Stimulated activated CD4-positive, alpha-beta T cell treated with anti-CD3 and anti-CD28 coated beads, Interleukin-1b, Interleukin-23, amount 100 ng/mL, for 1 hour (primary cell): ENCODE measurements around the gene LRRC59.
A peak's percentile ranks its signal among the peaks of the same experiment; 100 is the strongest.

Experiments
- DNase-seq, 2 donors: peaks; one replicate each; pipeline ENCODE4 v3.0.0-alpha.2; 2020; ENCODE audit warnings: low read depth in 2 of 2

The LRRC59 gene

DNA sequence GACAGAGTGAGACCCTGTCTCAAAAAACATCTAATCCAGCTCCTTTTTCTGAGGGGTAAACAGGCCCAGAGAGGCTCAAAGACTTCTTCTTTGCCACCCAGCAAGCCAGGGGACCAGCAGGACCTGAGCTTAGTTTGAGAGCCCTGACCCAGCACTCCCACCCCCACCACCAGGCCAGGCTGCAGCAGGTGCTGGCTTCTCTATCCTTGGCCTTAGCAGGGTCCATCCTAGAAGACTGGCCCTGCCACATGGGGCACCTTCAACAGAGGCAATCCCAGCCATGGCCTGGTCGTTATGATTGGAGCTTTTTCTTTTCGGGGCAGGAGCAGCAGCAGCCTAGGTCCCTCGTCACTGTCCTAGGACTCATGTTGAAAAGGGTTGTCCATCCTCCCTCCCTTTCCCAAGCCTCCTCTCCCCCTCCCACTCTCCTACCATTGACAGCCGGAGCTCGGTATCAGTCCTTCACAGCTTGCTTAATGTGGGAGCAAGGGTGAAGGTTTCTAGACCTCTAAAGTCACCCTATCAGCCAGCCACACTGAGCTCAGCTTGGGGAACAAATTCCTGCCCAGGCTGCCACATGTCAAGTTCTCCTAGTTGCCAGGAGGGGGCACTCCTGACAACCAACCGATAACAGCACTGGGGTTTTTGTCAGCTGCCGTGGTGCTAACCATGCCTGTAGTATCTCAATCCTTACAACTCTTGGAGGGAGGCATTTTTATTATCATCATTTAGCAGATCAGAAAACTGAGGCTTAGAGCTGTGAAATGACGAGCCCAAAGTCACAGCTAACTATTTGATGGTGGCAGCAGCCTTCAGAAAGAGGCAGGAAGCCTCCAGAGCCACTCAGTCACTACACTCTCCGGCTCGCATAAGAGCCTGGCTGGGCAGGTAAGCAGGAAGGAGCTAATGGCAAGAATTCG is 35.5 kb downstream of the LRRC59 start:
- DNase-seq, result peak; percentile 12 to 24

DNA sequence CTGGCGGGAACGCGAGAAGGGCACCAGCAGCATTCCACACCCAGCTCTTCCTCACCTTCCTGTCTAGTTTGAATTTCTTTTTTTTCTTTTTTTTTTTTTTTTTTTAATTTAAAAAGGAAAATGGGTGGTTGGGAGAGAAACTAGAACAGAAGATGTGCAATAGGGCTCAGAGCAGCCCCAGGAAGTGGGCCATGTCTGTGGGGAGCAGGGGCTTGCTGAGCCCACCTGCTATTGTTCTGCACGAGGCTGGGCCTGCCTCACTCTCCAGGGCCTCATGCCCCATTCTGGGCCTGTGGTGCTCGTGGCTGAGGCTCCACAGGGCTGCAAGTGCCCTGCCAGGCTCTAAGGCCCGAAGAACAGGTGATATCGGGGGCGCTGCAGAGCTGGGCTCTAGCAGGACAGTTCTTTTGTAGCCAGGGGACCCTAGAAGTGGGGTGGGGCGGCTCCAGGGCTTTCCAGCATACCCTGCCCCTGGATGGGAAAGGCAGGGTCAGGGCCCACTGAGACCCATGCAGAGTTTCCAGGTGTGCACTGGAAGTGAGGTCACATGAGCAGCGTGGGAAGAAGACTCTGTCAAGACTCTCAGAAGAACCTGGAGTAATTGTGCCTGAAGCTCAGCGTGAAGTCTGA is 36.7 kb downstream of the LRRC59 start:
- DNase-seq, result no peak

DNA sequence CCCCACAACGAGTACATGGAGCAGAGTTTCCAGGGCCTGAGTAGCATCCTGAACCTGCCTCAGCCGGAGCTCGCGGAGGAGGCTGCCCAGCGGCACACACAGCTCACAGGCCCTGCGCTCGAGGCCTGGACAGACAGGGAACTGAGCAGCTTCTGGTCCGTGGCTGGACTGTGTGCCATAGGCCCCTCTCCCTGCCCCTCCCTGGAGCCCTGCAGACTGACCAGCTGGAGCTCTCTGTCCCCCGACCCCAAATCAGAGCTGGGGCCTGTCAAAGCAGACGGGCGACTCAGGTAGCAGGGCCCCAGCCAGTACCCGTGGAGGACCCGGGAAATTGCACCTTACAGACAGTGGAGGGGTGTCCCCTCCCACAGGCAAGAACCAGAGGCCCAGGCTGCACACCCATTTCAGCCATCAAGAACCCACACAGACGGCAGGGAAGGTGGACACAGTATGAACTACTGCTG is 37.3 kb downstream of the LRRC59 start:
- no peak for DNase-seq

DNA sequence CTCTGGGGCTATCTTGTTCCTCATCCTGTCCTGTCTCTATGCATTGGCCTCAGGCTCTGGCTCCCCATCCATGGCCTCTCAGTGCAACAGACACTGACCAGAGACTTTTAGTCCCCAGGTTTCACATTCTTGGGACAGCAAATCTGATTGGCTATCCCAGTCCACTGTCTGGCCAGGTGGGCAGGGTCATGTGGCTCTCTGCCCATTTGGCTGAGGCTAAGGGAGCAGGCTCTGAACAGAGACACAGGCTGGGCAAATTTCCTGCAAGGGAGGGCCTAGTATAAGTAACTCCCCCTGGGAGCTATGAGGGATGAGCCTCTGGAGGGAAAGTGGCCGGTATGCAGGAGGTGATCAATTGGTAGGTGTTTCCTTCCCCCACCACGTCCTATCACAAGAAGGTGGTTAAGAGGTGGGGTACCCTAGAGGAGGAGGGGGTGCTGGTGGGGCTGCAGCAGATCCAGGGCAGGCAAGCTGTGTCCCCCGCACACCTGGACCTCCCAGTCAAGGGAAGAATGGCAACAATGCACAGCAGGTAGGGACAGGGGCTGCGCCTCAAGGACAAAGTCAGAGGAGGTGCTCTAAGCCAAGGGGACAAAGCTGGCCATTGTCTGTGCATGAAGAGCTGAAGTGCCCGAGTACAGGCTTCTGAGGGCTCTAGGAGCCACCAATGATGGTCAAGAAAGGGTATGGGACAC is 38.2 kb downstream of the LRRC59 start:
- no peak for DNase-seq

DNA sequence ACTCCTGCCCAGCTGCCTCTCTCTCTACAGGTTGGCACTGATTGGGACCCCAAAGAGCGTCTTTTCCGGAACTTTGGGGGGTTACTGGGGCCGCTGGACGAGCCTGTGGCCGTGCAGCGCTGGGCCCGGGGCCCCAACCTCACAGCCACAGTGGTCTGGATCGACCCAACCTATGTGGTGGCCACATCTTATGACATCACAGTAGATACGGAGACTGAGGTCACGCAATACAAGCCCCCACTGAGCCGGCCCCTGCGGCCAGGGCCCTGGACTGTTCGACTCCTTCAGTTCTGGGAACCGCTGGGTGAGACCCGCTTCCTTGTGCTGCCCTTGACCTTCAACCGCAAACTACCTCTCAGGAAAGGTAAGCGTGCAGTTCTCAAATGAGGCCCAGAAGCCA is 39.1 kb downstream of the LRRC59 start:
- no peak for DNase-seq

DNA sequence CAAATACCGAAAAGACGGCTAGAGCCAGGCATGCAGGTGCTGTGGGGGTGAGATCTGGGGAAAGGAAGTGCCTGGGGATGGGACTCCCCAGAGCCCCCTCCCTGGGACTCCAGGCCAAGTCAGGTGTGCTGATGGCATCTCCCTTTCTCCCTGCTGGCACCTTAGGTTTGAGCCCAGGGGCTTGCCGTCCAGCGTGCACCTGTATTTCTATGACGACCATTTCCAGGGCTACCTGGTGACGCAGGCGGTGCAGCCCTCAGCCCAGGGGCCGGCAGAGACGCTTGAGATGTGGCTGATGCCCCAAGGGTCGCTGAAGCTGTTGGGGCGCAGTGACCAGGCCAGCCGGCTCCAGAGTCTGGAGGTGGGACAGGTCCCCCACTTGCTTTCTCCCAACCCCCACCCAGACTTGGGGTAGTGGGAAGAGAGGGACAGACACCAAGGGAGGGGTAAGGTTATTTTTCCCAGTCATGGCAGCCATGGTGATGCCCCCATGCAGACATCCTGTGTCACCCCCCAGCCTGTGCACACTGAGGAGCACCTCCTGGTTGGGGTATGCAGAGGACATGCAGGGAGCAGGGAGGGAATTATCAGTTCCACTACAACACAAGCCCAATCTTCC is 40.3 kb downstream of the LRRC59 start:
- DNase-seq, result no peak

DNA sequence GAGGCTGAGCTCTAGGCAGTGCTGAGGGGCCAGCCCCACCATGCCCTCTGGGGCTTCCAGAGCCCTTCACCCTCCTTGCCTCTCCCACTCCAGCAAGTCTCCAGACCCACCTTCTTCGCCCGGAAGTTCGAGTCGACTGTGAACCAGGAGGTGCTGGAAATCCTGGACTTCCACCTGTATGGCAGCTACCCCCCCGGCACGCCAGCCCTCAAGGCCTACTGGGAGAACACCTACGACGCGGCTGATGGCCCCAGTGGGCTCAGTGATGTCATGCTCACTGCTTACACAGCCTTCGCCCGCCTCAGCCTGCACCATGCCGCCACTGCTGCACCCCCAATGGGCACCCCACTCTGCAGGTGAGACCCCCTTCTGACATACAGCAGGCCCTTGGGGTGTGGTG is 40.9 kb downstream of the LRRC59 start:
- no peak for DNase-seq

DNA sequence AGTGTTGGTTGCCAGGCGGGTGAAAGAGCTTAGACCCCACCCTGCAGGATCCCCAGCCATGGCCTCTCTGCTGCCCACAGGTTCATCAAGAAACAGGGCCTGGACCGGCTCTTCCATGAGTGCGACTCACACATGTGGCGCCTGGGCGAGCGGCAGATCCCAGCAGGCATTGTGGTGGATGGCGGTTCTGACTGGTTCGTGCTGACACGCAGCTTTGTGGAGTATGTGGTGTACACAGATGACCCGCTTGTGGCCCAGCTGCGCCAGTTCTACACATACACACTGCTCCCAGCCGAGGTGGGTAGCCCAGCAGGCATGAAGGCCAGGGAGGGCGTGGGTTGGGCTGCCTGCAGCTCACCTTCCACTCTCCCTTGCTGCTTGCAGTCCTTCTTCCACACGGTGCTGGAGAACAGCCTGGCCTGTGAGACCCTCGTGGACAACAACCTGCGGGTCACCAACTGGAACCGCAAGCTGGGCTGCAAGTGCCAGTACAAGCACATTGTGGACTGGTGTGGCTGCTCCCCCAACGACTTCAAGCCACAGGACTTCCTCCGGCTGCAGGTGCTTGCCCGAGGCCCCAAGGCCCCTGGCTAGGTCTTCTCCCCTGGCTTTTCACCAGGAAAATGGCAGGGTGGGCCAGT is 41.5 kb downstream of the LRRC59 start:
- no peak for DNase-seq

DNA sequence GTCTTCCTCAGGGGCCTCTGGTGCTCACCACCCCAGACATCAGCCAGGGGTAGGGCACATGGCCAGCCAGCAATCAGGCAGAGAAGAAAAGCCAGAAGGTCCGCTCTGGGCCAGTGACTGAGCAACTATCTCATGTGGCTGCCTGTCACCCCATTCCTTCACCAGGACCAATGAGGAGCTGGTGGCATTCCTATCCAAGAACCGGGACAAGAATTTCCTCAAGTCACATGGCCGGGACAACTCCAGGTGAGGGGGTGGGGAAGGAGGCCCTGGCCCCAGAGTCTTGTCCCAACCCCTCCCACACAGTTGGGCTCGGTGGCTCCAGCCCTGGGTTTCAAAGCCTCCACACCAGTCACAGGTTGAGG is 42.0 kb downstream of the LRRC59 start:
- DNase-seq, result no peak

DNA sequence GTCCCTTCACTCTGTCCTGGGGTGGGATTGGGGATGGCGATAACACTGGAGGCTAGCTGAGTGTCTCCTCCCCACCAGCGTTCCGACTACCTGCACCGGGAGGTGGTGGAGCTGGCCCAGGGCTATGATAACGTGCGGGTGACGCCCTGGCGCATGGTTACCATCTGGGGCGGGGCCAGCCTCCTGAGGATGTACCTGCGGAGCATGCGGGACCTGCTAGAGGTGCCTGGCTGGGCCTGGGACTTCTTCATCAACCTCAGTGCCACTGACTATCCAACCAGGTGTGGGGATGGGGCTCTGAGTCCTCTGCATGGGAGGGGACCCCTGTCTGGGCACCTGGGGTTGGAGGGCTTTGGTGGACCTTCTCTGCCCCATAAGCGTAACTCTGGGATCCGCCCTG is 42.5 kb downstream of the LRRC59 start:
- DNase-seq, result no peak

DNA sequence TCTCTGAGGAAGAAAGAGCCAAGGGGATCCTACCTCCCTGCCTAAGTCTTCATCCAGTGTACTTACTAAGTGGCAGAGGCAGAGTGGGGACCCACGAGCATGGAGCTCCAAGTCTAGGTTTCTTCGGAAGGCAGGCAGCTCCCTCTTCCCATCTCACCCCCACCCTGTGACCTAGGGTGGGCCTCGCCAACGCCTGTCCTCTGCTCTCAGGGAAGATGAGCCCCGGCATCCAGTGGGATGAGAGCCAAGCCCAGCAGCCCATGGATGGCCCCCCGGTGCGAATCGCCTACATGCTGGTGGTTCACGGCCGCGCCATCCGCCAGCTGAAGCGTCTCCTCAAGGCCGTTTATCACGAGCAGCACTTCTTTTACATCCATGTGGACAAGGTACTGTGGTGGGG is 43.1 kb downstream of the LRRC59 start:
- DNase-seq, result no peak

DNA sequence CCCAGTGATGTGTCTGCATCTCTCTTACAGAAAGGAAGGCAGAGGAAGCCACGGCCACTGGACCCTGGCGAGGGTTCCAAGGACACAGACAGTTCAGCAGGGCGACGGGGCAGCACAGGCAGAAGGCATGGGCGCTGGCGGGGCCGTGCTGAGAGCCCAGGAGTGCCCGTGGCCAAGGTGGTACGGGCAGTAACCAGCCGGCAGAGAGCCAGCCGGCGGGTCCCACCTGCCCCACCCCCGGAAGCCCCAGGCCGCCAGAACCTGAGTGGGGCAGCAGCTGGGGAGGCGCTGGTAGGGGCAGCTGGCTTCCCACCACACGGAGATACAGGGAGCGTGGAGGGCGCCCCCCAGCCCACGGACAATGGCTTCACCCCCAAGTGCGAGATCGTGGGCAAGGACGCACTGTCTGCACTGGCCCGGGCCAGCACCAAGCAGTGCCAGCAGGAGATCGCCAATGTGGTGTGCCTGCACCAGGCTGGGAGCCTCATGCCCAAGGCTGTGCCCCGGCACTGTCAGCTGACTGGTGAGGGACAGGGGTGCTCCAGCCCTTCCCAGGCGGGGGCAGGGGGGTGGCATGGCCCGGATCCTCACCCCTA is 43.6 kb downstream of the LRRC59 start:
- DNase-seq, result no peak

DNA sequence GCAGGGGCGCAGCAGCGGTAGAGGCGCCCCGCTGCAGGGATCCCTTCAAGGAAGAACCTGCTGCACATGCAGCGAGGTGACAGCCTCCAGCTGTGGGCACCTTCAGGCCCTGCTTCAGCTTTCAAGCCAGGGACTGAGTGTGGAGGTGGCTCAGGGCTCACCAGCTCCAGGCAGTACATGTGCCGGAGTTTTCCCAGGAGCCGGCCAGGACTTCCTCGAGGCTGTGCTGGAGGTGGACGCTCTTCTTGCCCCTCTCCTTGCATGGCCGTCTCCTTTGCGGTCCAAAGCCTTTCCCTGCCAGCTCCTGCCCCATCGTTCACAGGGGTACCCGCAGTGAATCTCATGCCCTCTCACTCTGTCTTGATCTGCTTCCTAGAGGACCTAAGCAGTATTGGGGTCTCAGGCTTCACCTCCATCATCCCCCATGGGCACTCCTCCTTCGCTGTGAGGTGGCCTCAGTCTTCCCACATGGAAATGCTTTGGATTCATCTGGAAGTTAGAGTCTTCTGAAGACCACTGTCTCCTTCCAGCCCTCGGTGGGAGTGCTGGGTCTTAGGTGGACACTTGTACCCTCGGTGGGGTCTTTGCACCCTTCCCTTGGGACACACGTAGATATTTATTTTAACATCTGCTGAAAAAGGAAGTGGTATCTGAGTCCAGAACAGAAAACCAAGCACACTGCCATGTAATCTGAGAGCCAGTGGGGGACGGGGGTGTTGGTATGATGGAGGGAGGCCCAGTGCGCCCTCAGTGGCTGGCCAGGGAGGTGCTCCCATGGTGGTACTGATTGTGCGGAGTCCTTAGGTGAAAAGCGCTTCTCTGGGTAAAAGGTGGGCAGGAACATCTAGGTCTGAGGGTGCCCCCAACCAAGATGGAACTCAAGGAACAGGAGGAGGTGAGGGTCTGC is 44.4 kb downstream of the LRRC59 start:
- DNase-seq, result no peak

DNA sequence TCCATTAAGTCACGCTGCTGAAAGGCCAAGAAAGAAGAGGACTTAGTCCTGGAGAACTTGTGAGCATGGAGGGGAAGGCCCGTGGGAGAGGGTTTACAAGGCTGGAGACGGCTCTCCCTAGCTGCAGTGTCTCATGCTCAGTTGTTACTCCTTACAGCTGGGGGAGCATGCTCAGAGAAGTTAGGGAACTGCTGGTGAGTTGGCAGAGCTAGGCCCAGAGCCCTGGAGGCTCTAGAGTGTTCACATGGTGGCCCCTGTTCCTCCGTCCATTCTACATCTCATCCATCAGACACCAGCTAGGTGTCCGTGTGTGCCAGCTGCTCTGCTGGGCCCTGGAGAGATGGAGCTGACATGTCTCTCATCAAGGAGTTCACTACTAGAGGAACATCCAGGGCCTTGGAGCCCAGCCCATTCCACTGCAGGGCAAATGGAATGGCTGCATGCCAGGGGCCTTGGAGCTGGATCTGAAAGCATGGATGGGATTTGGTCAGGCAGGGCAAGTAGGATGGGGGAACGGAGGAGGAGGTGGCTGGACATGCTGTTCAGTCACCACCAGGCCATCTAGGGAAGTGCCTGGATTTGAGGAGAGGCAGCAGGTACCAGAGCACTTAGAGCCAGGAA is 45.1 kb downstream of the LRRC59 start:
- DNase-seq, result no peak

DNA sequence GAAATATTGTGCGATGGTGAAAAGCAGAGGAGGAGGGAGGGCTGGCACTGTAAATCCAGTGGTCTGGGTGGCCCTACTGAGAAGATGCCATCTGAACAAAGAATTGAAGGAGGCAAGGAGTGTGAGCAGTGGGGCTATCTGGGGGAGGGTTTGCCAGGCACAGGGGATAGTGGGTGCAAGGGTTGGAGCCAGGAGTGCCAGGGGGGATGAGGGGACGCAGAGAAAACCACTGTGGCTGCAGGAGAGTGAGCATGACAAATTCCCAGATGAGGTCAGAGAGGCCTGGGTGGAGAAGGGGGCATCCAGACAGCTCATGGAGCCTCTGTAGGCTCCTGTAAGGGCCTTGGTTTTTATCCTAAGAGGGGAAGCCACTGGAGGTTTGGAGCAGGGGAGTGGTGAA is 46.6 kb downstream of the LRRC59 start:
- DNase-seq, result no peak

DNA sequence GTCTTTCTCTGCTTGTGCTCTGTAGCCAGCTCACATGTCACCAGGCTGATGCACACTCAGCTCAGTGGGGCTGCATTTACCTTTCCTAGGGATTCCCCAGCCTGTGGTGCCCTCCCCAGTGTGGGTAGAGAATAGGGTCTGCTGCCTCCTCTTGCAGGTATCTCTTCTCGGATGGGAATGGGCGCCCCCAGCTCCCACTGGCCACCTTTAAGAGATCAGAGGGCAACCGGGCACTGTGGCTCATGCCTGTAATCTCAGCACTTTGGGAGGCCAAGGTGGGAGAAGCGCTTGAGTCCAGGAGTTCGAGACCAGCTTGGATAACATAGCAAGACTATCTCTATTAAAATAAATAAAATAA is 48.1 kb downstream of the LRRC59 start:
- no peak for DNase-seq

DNA sequence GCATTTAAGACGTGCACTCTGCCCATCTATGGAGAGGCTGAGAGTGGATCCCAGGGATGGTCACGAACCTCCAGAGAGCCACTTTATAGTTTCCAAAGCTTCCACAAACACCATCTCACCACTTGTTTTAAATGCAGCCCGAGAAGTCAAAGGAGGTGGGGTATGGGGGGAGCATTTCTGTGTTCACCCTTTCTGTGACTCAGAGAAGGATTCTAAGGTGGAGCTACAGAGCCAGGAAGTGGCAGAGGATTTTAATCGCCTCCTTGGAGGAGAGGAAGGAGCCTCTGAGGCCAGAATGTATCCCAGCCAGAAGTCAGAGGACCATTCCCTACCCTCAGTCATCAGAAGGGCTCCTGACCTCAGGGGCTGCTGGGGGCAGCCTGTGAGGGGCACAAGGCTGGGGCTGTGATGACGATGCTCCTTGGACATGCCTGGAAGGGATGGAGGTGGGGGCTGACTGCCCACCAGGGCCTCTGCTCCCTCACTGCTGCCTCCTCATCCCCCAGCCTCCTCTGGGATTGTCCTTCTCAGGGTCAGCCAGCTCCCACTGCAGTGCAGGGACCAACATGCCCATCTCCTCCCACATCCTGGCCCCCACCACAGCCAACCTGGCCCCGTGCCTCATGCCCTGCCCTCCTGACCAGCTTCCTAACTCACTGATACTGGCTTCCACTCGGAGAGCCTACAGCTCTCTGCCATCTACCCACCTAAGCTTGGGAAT is 48.6 kb downstream of the LRRC59 start:
- no peak for DNase-seq

DNA sequence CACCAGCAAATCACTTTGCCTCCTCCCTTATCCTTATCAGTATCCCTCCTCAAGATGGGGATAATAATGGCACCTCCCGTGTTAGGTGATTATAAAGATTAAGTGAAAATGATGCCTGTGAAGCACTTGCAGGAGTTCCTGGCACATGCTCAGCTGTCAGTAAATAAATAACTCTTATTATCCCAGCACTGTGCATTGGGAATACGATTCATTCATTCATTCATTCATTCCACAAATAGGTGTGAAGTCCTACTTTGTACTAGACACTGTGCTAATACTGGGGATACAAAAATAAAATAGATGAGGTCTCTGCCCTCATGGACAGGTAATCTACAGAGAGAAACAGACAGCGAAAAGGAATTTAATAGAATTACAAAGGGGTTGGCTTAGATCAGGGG is 49.4 kb downstream of the LRRC59 start:
- no peak for DNase-seq
